ENCODE results near the gene BICDL1.

- TF ChIP-seq, protein P1, sequence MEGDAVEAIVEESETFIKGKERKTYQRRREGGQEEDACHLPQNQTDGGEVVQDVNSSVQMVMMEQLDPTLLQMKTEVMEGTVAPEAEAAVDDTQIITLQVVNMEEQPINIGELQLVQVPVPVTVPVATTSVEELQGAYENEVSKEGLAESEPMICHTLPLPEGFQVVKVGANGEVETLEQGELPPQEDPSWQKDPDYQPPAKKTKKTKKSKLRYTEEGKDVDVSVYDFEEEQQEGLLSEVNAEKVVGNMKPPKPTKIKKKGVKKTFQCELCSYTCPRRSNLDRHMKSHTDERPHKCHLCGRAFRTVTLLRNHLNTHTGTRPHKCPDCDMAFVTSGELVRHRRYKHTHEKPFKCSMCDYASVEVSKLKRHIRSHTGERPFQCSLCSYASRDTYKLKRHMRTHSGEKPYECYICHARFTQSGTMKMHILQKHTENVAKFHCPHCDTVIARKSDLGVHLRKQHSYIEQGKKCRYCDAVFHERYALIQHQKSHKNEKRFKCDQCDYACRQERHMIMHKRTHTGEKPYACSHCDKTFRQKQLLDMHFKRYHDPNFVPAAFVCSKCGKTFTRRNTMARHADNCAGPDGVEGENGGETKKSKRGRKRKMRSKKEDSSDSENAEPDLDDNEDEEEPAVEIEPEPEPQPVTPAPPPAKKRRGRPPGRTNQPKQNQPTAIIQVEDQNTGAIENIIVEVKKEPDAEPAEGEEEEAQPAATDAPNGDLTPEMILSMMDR (IDR thresholded peaks at IDR 0.05), result no peak
- no peak for TF ChIP-seq POLR2A (IDR thresholded peaks at IDR 0.05)
Measured at GRCh38 chr12:120069278-120069677, 80.2 kb downstream of the BICDL1 start.
